ENCODE data around the gene EXOSC9.
A peak's percentile ranks its signal among the peaks of the same experiment; 100 is the strongest.

The EXOSC9 gene

GRCh38 chr4:121824171-121824527, 23.0 kb downstream of the EXOSC9 start:
- TF ChIP-seq ZFX (IDR thresholded peaks at IDR 0.05) (no peak), CTCF (conservative IDR thresholded peaks at IDR 0.05) (0 out of 2 replicates have a peak, but pooled peaks have one; percentile 4)

GRCh38 chr4:121824950-121825349, 23.8 kb downstream of the EXOSC9 start:
- TF ChIP-seq CTCF (conservative IDR thresholded peaks at IDR 0.05) = no peak
- no peak for TF ChIP-seq ZFX (IDR thresholded peaks at IDR 0.05)
- H3K27ac ChIP-seq = no peak overlapping the region

More at GRCh38 chr4:121824171-121824527, 23.0 kb downstream of the EXOSC9 start:
- H3K27ac ChIP-seq = peak overlapping the region; percentile 93

GRCh38 chr4:121827853-121828252, 26.7 kb downstream of the EXOSC9 start:
- TF ChIP-seq CTCF (conservative IDR thresholded peaks at IDR 0.05) (no peak), ZFX (IDR thresholded peaks at IDR 0.05) (no peak)
- no peak overlapping the region for H3K27ac ChIP-seq

GRCh38 chr4:121829511-121829910, 28.4 kb downstream of the EXOSC9 start:
- no peak overlapping the region for H3K27ac ChIP-seq
- TF ChIP-seq ZFX (IDR thresholded peaks at IDR 0.05) = no peak
- TF ChIP-seq CTCF (conservative IDR thresholded peaks at IDR 0.05) = no peak

GRCh38 chr4:121838136-121838535, 37.0 kb downstream of the EXOSC9 start:
- no peak for TF ChIP-seq CTCF (conservative IDR thresholded peaks at IDR 0.05)
- TF ChIP-seq ZFX (IDR thresholded peaks at IDR 0.05) = no peak
- no peak overlapping the region for H3K27ac ChIP-seq

GRCh38 chr4:121842862-121843261, 41.7 kb downstream of the EXOSC9 start:
- H3K27ac ChIP-seq = no peak overlapping the region
- TF ChIP-seq ZFX (IDR thresholded peaks at IDR 0.05) (no peak), CTCF (conservative IDR thresholded peaks at IDR 0.05) (no peak)

- H3K27ac ChIP-seq = no peak overlapping the region
- TF ChIP-seq CTCF (conservative IDR thresholded peaks at IDR 0.05) (no peak), ZFX (IDR thresholded peaks at IDR 0.05) (no peak)
These were observed 45.5 kb downstream of the EXOSC9 start for GRCh38 chr4:121846662-121847061.
